Smooth muscle cell (in vitro differentiated cells): ENCODE measurements around the gene BUD13. TPM values are rescaled to one million over a fixed set of nuclear protein-coding genes. Genes with fewer than 3 reads are reported as not detected.
"Not testable (repeated sequence)": the region's sequence is repeated elsewhere in the genome, so short reads cannot be mapped to it uniquely, and the experiment has no call there.

ENCODE experiments used
- DNase-seq: peaks from one replicate; lab custom pipeline; 2025; ENCODE audit not compliant: unreplicated experiment; lab: John Stamatoyannopoulos, UW
- H2AFZ ChIP-seq: fragments of 200-600 bp; sonication (generic); 2 replicates; pipeline ENCODE4 v1.6.0; 2016; ENCODE audit warnings: antibody characterized with exemption, low read depth, mild to moderate bottlenecking
- H3F3A ChIP-seq: fragments of 200-600 bp; sonication (generic); 2 replicates; pipeline ENCODE4 v1.6.0; 2017; ENCODE audit warnings: antibody characterized with exemption, low read depth
- H3K27ac ChIP-seq: fragments of 200-600 bp; sonication (generic); 2 replicates; pipeline ENCODE4 v1.5.1; 2016; ENCODE audit warnings: low read depth, mild to moderate bottlenecking
- H3K27me3 ChIP-seq: fragments of 200-600 bp; sonication (generic); 2 replicates; pipeline ENCODE4 v1.6.1; 2016; ENCODE audit warnings: low read depth, mild to moderate bottlenecking
- H3K36me3 ChIP-seq: fragments of 200-600 bp; sonication (generic); 2 replicates; pipeline ENCODE4 v1.5.1; 2016; ENCODE audit warnings: low read depth
- H3K4me1 ChIP-seq: fragments of 200-600 bp; sonication (generic); 2 replicates; pipeline ENCODE4 v1.5.1; 2016; ENCODE audit warnings: low read depth
- H3K4me2 ChIP-seq: fragments of 200-600 bp; sonication (generic); 2 replicates; pipeline ENCODE4 v1.6.0; 2016; ENCODE audit warnings: mild to moderate bottlenecking
- H3K4me3 ChIP-seq: fragments of 200-600 bp; sonication (generic); 2 replicates; pipeline ENCODE4 v1.5.1; 2016; ENCODE audit warnings: mild to moderate bottlenecking
- H3K79me2 ChIP-seq: fragments of 200-600 bp; sonication (generic); 2 replicates; pipeline ENCODE4 v1.6.0; 2016; ENCODE audit warnings: low read depth, mild to moderate bottlenecking
- H3K9ac ChIP-seq: fragments of 200-600 bp; sonication (generic); 2 replicates; pipeline ENCODE4 v1.6.0; 2016; ENCODE audit warnings: low read depth
- H3K9me3 ChIP-seq: fragments of 200-600 bp; sonication (generic); replicated peaks from 2 replicates; pipeline ENCODE4 v1.5.1; 2016; ENCODE audit warnings: low read depth
- H4K20me1 ChIP-seq: fragments of 200-600 bp; sonication (generic); 2 replicates; pipeline ENCODE4 v1.6.0; 2016; ENCODE audit warnings: low read depth
- WGBS: methylation state at CpG from one replicate; pipeline ENCODE4 v1.1.7; 2016; ENCODE audit warnings: low lambda C conversion rate; 5-methylcytosine and 5-hydroxymethylcytosine counted together
- polyA plus RNA-seq: library from polyadenylated mRNA; unstranded; fragments of >200 nt; fragmentation: Nextera tagmentation; extraction: Ambion mirVana; gene quantifications from 2 replicates; pipeline ENCODE4 v1.2.1, GENCODE V29; 2016
- total RNA-seq: library from RNA; depleted of rRNA; stranded (reverse); fragments of >200 nt; gene quantifications from 2 replicates; pipeline ENCODE4 v1.2.3, GENCODE V29; 2014
- TF ChIP-seq, protein P1 (sequence below): fragments of 200-600 bp; sonication (generic); IDR thresholded peaks from 2 replicates; pipeline ENCODE4 v1.5.1; 2017; ENCODE audit warnings: borderline replicate concordance, mild to moderate bottlenecking, antibody characterized with exemption; ENCODE audit not compliant: insufficient read depth, poor library complexity, severe bottlenecking

The BUD13 gene
- total and polyA plus RNA-seq, 2 experiments from 2014 or later, result 10.9 to 13.4 TPM

DNA sequence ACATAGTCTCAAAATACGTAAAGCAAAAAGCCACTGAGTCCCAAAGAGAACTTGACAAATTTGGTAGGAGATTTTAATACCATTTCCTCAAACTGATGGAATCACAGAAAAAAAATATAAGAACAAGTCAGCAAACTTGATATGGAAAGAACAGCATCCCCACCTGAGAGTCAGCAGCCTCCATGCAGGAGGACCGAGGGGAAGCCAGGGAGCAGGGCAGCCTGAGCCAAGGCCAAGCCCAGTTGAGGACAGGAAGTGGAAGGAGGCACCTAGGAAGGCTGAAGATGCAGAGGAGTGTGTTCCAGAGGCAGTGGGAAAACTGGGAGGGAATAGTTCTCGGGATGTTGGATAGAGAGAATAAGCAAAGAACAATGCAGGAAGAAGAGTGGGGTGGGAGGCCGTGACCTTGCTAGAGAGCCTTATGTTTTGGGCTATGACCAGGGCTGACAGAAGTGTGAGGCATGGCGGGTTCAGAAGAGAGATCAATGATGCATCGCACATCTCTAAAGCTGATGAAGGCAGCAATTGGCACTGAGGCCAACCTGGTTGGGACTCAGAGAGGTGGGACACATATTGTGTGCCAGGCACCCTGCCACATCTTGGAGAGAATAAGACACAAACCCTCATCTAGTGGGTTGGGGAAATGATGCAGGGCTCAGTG is 34.9 kb upstream of the BUD13 start:
- Histone ChIP-seq H3K9me3 (no peaks in the 10 kb centered on the region), H3K36me3 (no peaks in the 10 kb centered on the region), H3K27me3 (no peaks in the 10 kb centered on the region), H3K27ac (no peak overlapping the region), H3K9ac (no peak overlapping the region), H3F3A (no peaks in the 10 kb centered on the region), H3K4me3 (no peak overlapping the region), H2AFZ (no peak overlapping the region), H4K20me1 (no peaks in the 10 kb centered on the region), H3K4me1 (no peaks in the 10 kb centered on the region), H3K79me2 (no peaks in the 10 kb centered on the region), H3K4me2 (no peak overlapping the region)
- no peak for DNase-seq
- WGBS, result 92% methylated on average over 6 of the region's 6 CpGs
- TF ChIP-seq, protein P1, sequence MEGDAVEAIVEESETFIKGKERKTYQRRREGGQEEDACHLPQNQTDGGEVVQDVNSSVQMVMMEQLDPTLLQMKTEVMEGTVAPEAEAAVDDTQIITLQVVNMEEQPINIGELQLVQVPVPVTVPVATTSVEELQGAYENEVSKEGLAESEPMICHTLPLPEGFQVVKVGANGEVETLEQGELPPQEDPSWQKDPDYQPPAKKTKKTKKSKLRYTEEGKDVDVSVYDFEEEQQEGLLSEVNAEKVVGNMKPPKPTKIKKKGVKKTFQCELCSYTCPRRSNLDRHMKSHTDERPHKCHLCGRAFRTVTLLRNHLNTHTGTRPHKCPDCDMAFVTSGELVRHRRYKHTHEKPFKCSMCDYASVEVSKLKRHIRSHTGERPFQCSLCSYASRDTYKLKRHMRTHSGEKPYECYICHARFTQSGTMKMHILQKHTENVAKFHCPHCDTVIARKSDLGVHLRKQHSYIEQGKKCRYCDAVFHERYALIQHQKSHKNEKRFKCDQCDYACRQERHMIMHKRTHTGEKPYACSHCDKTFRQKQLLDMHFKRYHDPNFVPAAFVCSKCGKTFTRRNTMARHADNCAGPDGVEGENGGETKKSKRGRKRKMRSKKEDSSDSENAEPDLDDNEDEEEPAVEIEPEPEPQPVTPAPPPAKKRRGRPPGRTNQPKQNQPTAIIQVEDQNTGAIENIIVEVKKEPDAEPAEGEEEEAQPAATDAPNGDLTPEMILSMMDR, result no peak

DNA sequence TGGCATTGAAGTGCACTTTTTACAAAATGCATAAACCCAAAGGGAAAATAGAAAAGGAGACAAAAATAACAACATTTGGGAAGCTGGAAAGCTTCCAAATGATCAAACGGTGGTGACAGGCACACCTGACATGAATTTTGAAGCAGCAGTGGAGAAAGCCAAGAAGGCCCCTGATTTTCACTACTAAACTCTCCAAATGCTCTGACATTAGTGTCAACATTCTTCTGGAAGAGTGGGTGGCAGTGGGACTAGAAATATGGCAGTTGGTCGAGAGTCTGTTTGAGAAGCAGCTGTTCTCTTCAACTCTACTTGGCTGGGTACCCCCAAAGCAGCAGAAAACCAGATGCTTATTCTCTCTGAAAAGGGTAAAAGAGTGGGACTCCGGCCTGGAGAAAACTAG is 31.2 kb upstream of the BUD13 start:
- H3F3A ChIP-seq, result no peaks in the 10 kb centered on the region
- no peak overlapping the region for H3K9ac ChIP-seq
- no peak overlapping the region for H3K4me3 ChIP-seq
- no peaks in the 10 kb centered on the region for H3K4me1 ChIP-seq
- H3K4me2 ChIP-seq, result no peak overlapping the region
- H3K79me2 ChIP-seq, result no peaks in the 10 kb centered on the region
- no peak for DNase-seq
- TF ChIP-seq, protein P1, result no peak
- no peak overlapping the region for H3K27ac ChIP-seq
- H3K9me3 ChIP-seq, result no peaks in the 10 kb centered on the region
- H2AFZ ChIP-seq, result no peak overlapping the region
- WGBS, result 79% methylated on average over 3 of the region's 3 CpGs
- no peaks in the 10 kb centered on the region for H3K27me3 ChIP-seq
- H4K20me1 ChIP-seq, result no peaks in the 10 kb centered on the region
- H3K36me3 ChIP-seq, result no peaks in the 10 kb centered on the region

DNA sequence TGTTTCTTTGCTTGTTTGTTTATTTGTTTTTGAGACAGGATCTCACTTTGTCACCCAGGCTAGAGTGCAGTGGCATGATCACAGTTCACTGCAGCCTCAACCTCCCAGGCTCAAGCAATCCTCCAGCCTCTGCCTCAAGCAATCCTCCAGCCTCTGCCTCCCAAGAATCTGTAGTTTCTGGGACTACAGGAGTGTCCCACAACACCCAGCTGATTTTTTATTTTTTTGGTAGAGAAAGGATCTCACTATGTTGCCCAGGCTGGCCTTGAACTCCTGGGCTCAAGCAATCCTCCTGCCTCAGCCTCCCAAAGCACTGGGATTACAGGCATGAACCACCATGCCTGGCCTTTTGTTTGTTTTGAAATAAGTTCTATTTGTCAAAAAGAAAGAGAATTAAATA is 28.9 kb upstream of the BUD13 start:
- H3K4me3 ChIP-seq, H3K27ac ChIP-seq, H3K27me3 ChIP-seq, H3F3A ChIP-seq, DNase-seq, H3K79me2 ChIP-seq, H3K4me1 ChIP-seq, H3K4me2 ChIP-seq, H3K9me3 ChIP-seq, H2AFZ ChIP-seq, H3K36me3 ChIP-seq, H4K20me1 ChIP-seq, H3K9ac ChIP-seq: not testable (repeated sequence)

DNA sequence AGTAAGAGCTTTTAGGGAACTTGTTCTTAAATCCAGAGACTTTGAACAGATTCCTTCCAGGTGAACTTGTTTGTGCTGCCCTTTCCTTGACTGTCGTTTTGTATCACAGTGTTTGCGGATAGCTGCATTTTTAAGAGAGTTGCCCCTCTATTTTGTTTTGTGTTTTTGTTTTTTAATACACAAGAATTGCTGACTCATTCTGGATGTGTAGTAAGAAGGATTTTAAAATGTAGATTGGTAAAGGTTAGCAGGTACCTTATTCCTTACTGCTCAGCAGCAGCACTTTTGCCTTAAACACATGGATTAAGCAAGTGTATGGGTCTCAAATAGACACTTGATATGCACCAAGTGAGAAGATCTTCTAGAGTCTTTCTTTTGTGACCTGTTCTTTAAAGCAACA is 27.8 kb upstream of the BUD13 start:
- no peak for DNase-seq
- Histone ChIP-seq H3K27ac (no peak overlapping the region), H3K4me2 (no peak overlapping the region), H3K79me2 (no peaks in the 10 kb centered on the region), H2AFZ (no peak overlapping the region), H3K27me3 (no peaks in the 10 kb centered on the region), H3K36me3 (no peaks in the 10 kb centered on the region), H3K9ac (no peak overlapping the region), H3K4me3 (no peak overlapping the region), H3F3A (no peaks in the 10 kb centered on the region), H3K4me1 (no peaks in the 10 kb centered on the region), H4K20me1 (no peaks in the 10 kb centered on the region), H3K9me3 (no peaks in the 10 kb centered on the region)
- WGBS, result 95% methylated on average over 2 of the region's 2 CpGs
- TF ChIP-seq, protein P1, result no peak
